T-helper 17 cell (primary cell): ENCODE results near the gene SNAPC2. TPM values are rescaled to one million over a fixed set of nuclear protein-coding genes. Genes with fewer than 3 reads are reported as not detected.

Source experiments
- ATAC-seq: fragments of 150-1000 bp; cut with Tn5 transposase; 2 replicates; pipeline ENCODE4 v1.10.0; 2021; ENCODE audit warnings: mild to moderate bottlenecking, moderate library complexity
- DNase-seq, 3 donors: peaks; one replicate each; pipeline versions ENCODE4 v3.0.0 to v3.0.0-alpha.2; 2020 to 2021
- H3K9me3 ChIP-seq: one replicate; pipeline ENCODE4 v1.7.0; 2013; ENCODE audit warnings: low read length, mild to moderate bottlenecking; ENCODE audit not compliant: control insufficient read depth, poor library complexity, severe bottlenecking
- H3K27ac Mint-ChIP-seq: one replicate; pipeline ENCODE4 v1.8.0; 2022; ENCODE audit warnings: mild to moderate bottlenecking, moderate library complexity, mixed read lengths
- H3K27me3 Mint-ChIP-seq: one replicate; pipeline ENCODE4 v1.8.0; 2022; ENCODE audit warnings: mixed read lengths
- H3K36me3 Mint-ChIP-seq: one replicate; pipeline ENCODE4 v1.8.0; 2022; ENCODE audit warnings: low read depth, mixed read lengths
- H3K4me1 Mint-ChIP-seq: one replicate; pipeline ENCODE4 v1.8.0; 2022; ENCODE audit warnings: mild to moderate bottlenecking, mixed read lengths
- H3K4me3 Mint-ChIP-seq: one replicate; pipeline ENCODE4 v1.8.0; 2022; ENCODE audit warnings: mild to moderate bottlenecking, moderate library complexity, mixed read lengths
- total RNA-seq, 4 donors: library from RNA in 2 of 4; stranded (reverse) in 2 of 4; gene quantifications; one replicate each; pipeline ENCODE4 v1.2.3 and lab custom pipeline; 2022 to 2026

SNAPC2 gene
- total RNA-seq, 2 donors from 2014 or later: 12.6 to 16.0 TPM

- Mint-ChIP-seq H3K27ac (no peak overlapping the region), H3K4me3 (no peak overlapping the region), H3K36me3 (peaks cover 11% of the 10 kb centered on the region), H3K4me1 (peaks cover 23% of the 10 kb centered on the region), H3K27me3 (no peaks in the 10 kb centered on the region)
- H3K9me3 ChIP-seq: no peaks in the 10 kb centered on the region
- ATAC-seq (no peak), DNase-seq (no peak)
Observed at GRCh38 chr19:7908742-7909461, 11.2 kb upstream of the SNAPC2 start.

GRCh38 chr19:7909471-7910067 is 10.6 kb upstream of the SNAPC2 start:
- ATAC-seq: no peak
- Mint-ChIP-seq H3K27me3 (no peaks in the 10 kb centered on the region), H3K4me3 (no peak overlapping the region), H3K36me3 (peaks cover 11% of the 10 kb centered on the region), H3K27ac (no peak overlapping the region), H3K4me1 (peaks cover 20% of the 10 kb centered on the region)
- no peaks in the 10 kb centered on the region for H3K9me3 ChIP-seq
- no peak for DNase-seq

DNA sequence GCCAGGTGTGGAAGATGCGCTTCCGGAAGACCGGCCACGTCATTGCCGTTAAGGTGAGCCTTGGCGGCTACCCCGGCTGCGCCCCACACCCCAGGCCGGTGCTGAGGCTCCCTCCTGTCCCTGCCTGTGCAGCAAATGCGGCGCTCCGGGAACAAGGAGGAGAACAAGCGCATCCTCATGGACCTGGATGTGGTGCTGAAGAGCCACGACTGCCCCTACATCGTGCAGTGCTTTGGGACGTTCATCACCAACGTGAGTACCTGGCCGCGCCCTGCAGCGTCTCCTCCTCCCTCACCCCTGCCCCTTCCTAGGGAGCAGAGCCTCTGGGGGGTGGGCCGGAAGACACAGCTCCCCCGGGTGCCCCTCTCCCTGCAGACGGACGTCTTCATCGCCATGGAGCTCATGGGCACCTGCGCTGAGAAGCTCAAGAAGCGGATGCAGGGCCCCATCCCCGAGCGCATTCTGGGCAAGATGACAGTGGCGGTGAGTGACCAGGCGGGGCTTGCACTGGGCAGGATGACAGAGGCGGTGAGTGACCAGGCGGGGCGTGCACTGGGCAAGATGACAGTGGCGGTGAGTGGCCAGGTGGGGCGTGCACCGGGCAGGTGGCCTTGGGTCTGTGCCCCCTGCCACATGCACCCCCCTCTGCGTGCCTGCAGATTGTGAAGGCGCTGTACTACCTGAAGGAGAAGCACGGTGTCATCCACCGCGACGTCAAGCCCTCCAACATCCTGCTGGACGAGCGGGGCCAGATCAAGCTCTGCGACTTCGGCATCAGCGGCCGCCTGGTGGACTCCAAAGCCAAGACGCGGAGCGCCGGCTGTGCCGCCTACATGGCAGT is 9.6 kb upstream of the SNAPC2 start:
- Mint-ChIP-seq H3K27ac (no peak overlapping the region), H3K36me3 (peaks cover 11% of the 10 kb centered on the region), H3K4me1 (peaks cover 15% of the 10 kb centered on the region), H3K27me3 (peaks cover 4% of the 10 kb centered on the region), H3K4me3 (no peak overlapping the region)
- no peaks in the 10 kb centered on the region for H3K9me3 ChIP-seq
- DNase-seq: no peak
- ATAC-seq: no peak

DNA sequence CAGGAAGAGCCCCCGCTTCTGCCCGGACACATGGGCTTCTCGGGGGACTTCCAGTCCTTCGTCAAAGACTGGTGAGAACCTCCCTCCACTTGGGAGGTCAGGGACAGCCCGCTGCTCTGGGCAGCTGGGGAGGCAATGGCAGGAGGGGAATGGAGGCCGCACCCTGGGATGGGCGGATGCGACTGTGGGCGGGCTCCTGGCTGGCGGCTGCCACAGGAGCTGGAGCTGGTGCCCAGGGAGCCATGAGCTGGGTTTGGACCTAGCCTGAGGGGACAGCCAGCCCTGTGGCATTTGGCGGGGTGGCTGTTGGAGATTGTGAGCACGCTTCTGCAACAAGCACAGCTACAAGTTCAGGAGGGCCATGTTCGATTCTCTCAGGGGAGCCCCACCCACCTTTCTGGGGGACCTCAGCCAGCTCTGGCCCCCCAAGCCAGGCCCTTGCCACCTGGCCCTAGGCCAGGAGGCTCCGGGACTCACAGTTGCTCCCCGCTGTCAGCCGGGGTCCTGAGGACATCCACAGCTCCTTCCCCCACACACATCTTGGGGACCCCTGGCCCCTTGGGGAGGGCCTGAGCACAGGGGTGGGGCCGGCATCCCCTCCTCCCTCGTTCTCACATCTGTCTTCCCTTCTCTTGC is 8.5 kb upstream of the SNAPC2 start:
- Mint-ChIP-seq H3K36me3 (peaks cover 11% of the 10 kb centered on the region), H3K27me3 (peaks cover 6% of the 10 kb centered on the region), H3K4me1 (peaks cover 13% of the 10 kb centered on the region), H3K27ac (no peak overlapping the region), H3K4me3 (no peak overlapping the region)
- no peak for DNase-seq
- H3K9me3 ChIP-seq: no peaks in the 10 kb centered on the region
- no peak for ATAC-seq

DNA sequence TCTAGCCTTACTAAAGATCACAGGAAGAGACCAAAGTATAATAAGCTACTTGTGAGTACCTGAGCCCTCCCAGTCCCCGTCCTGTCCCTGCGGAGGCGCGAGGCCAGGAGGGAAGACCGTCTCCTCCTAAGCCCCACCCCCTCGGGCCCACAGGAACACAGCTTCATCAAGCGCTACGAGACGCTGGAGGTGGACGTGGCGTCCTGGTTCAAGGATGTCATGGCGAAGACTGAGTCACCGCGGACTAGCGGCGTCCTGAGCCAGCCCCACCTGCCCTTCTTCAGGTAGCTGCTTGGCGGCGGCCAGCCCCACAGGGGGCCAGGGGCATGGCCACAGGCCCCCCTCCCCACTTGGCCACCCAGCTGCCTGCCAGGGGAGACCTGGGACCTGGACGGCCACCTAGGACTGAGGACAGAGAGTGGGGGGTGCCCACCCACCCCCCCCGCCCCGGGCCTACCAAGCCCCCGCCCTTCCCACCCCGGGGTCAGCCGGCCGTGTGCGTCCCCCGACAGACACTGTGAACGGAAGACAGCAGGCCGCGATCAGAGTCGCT is 7.9 kb upstream of the SNAPC2 start:
- Mint-ChIP-seq H3K36me3 (peaks cover 11% of the 10 kb centered on the region), H3K4me3 (no peak overlapping the region), H3K4me1 (peaks cover 13% of the 10 kb centered on the region), H3K27ac (no peak overlapping the region), H3K27me3 (peaks cover 6% of the 10 kb centered on the region)
- DNase-seq (no peak), ATAC-seq (no peak)
- H3K9me3 ChIP-seq: no peaks in the 10 kb centered on the region

GRCh38 chr19:7912697-7913564 is 7.2 kb upstream of the SNAPC2 start:
- no peak for ATAC-seq
- Mint-ChIP-seq H3K4me1 (peaks cover 11% of the 10 kb centered on the region), H3K36me3 (peaks cover 11% of the 10 kb centered on the region), H3K27ac (no peak overlapping the region), H3K27me3 (peaks cover 6% of the 10 kb centered on the region), H3K4me3 (peak overlapping the region; percentile 59)
- H3K9me3 ChIP-seq: no peaks in the 10 kb centered on the region
- DNase-seq: no peak

DNA sequence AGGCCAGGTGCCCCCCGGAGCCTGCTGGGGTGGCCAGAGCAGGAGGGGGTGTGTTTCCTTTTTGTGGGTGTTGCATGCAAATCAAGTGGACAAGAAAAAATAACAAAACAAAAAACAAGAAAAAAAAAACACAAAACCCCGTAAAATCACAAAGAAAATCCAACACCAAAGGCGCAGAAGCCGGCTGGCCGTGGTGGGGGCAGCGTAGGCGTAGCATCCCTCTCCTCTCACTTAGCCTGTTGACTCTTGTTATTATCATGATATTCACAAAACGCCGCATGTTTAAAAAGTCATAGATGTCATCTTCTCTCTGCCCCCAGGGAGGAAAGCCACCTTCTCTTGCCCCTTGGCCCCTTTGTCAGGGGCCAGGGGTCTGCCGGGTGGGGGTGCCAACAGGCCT is 6.5 kb upstream of the SNAPC2 start:
- DNase-seq (no peak), ATAC-seq (no peak)
- Mint-ChIP-seq H3K27me3 (peaks cover 6% of the 10 kb centered on the region), H3K27ac (no peak overlapping the region), H3K4me3 (no peak overlapping the region), H3K4me1 (peaks cover 14% of the 10 kb centered on the region), H3K36me3 (peaks cover 11% of the 10 kb centered on the region)
- no peaks in the 10 kb centered on the region for H3K9me3 ChIP-seq

GRCh38 chr19:7914099-7914498 is 6.0 kb upstream of the SNAPC2 start:
- Mint-ChIP-seq H3K27me3 (peaks cover 6% of the 10 kb centered on the region), H3K36me3 (peaks cover 11% of the 10 kb centered on the region), H3K4me3 (no peak overlapping the region), H3K27ac (no peak overlapping the region), H3K4me1 (peaks cover 14% of the 10 kb centered on the region)
- ATAC-seq (no peak), DNase-seq (no peak)
- no peaks in the 10 kb centered on the region for H3K9me3 ChIP-seq

- H3K9me3 ChIP-seq: no peaks in the 10 kb centered on the region
- peaks cover 15% of the 10 kb centered on the region for H3K4me1 Mint-ChIP-seq
- H3K36me3 Mint-ChIP-seq: peaks cover 11% of the 10 kb centered on the region
- DNase-seq: no peak
- ATAC-seq: no peak
- H3K4me3 Mint-ChIP-seq: peak within 1 kb of the TSS; percentile 86
- H3K27ac Mint-ChIP-seq: no peak within 1 kb of the TSS
- peaks cover 6% of the 10 kb centered on the region for H3K27me3 Mint-ChIP-seq
Observed at GRCh38 chr19:7914598-7915045, 5.5 kb upstream of the SNAPC2 start, which contains the start of gene TGFBR3L. Gene TGFBR3L, plus strand, starts transcription at chr19:7914830.

DNA sequence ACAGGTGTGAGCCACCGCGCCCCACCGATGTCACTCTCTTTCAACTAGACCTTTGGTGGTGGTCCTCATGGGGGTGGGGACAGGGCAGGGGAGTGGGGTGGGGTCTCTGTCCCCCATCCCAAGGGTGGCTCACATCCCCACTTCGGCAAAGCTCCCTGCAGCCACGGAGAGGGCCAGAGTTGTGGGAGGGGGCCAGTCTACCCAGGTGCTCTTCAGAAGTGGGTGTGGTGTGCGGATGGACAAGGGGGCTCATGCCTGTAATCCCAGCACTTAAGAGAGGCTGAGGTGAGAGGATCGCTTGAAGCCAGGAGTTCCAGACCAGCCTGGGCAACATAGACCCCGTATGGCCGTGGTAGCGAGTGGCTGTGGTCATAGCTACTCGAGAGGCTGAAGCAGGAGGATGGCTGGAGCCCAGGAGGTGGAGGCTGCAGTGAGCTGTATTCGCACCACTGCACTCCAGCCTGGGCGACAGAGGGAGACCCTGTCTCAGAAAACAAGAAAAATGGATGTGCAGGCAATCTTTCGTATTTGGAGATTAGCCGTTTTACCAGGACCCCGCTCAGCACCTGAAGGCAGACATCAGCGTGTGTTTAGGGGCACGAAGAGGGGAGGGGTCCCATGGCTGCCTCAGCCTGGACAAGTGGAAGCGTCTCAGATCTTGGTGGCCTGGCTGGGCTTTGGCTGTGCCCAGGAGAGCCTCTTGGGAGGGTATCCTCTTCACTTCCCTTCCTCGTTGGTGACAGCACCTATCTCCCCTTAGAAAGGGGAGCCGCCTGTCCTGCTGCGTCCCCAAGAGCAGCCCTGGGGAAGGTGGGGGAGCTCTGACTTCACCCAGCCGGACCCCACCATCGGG is 4.7 kb upstream of the SNAPC2 start:
- Mint-ChIP-seq H3K36me3 (peaks cover 13% of the 10 kb centered on the region), H3K27me3 (peaks cover 10% of the 10 kb centered on the region), H3K4me3 (peak overlapping the region; percentile 86), H3K4me1 (peaks cover 20% of the 10 kb centered on the region), H3K27ac (peak overlapping the region; percentile 14)
- no peaks in the 10 kb centered on the region for H3K9me3 ChIP-seq
- DNase-seq (no peak), ATAC-seq (no peak)

GRCh38 chr19:7916103-7916954 is 3.8 kb upstream of the SNAPC2 start:
- peaks cover 22% of the 10 kb centered on the region for H3K4me1 Mint-ChIP-seq
- peaks cover 10% of the 10 kb centered on the region for H3K27me3 Mint-ChIP-seq
- peak; percentile 46 to 57 (median 54) for DNase-seq
- peak overlapping the region; percentile 14 for H3K27ac Mint-ChIP-seq
- H3K9me3 ChIP-seq: no peaks in the 10 kb centered on the region
- H3K4me3 Mint-ChIP-seq: peak overlapping the region; percentile 86
- H3K36me3 Mint-ChIP-seq: peaks cover 11% of the 10 kb centered on the region
- no peak for ATAC-seq
